HG02884 (cell line): ENCODE measurements around the gene BET1.
"Not testable (repeated sequence)": the region's sequence is repeated elsewhere in the genome, so short reads cannot be mapped to it uniquely, and the experiment has no call there.

Experiments used
- ATAC-seq: cut with Tn5 transposase; IDR thresholded peaks from one replicate; pipeline ENCODE4 v1.9.1; 2021; ENCODE audit warnings: mild to moderate bottlenecking, moderate library complexity; ENCODE audit not compliant: unreplicated experiment

Gene BET1, protein sequence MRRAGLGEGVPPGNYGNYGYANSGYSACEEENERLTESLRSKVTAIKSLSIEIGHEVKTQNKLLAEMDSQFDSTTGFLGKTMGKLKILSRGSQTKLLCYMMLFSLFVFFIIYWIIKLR

DNA sequence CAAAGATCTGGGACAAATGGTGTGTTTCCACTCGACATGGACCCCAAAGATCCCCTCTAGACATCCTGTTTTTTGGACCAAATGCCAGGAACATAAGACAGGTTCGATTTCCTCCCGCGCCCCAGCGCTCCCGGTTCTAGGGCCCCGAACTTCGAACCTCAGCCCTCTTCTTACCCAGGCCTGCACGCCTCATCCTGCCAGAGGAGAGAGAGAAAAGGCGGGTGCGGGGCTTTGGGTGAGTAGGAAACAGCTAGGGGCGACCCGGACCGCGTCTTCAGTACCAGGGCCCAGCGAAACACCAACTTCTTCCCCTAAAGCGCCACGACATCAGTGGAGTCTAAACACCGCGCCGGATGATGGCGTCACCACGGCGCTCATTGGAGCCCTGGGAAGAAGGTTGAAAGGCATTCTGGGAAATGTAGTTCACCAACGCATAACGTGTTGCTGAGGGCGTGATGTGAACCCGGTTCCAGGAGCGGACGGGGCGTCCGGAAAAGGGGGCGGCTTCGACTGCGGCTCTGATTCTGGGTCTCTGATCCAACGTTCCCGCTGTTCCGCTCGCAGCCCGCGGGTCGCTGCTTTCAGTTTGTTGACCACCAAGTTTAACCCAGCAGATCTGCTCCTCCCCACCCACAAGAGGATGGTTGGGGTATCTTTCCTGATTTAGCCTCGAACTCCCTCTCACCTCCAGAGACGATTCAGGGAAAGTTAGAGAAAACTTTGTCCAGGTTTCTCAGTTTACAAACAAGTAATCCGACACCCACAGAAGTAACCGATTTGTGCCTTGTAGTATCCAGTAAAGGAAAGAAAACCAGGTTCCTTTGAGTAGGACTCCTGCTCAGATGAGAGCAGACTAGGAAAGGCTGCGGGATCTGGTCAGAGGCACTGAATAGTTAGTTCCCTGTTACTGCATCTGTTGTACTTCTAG is at the start of gene BET1:
TSS of gene BET1 (minus strand) at position 332 of the 928 bp plus-strand sequence. CDS start at position 193, 139 bp downstream.
- peak; percentile 96 for ATAC-seq

DNA sequence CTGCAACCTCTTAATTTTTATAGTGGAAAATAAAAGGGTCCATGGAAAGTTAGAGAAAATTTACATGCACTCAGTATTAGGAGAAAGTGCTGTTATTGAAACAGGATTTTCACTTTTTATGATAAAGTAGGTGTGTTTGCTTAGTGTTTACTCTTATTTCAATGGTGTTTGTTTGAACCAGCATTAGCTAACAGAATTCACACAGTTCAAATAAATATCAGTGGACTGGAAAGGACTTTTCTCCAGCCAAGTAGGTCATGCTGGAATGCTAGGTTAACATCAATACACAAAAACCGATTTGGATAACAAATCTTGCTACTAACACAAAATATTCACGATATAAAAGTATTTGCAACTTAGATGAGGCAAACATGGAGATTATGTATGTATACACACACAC is 49.4 kb upstream of the BET1 start:
- no peak for ATAC-seq

DNA sequence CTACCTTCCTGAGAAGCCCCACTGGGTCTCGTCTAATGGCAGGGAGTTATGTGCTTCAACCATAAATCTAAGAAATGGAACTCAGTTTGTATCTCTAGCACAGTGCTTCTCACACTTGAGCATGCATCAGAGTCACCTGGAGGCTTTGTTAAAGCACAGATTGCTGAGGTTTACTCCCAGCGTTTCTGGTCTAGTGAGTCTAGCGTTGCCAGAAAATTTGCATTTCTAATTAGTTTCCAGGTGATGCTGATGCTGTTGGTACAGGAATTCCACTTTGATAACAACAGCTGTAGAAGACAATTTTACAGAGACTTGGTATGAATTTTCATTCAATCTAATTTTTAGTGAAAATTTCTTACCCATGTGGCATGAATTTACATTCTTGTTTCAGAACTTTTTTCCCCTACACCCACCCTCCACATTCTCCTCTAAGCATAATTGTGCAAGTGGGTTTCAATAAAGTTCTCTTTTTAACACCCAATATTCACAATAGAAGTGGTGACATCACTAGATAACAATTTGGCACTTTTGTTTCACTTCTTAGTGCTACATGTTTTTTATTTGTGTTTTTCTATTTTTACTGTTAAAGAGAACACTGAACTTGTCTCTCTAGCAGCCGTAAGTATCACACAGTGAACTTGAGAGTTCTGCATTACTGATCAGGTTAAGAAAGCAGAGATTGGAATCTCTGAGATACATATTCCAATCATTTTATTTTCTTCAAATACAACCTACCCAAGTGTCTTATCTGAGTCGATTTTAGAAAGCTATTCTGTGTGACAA is 48.4 kb upstream of the BET1 start:
- peak; percentile 46 for ATAC-seq

DNA sequence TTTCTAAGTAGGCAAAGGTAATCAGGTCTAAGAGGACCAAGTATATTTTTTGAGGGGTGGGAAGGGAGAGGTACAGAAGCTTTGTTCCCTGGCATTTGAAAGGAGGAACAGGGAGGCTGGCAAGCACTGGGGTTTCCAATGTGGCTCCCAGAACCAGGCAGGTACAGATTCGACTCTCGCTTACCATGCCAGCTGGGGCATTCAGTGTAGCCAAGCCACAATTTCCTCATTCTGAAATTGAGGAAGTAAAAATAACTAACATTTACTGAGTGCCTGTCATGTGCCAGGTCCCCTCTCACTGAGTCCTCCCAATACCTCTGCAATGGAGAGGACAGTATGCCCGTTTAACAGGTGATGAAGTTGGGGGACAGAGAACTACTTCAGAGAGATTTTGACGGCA is 45.9 kb upstream of the BET1 start:
- ATAC-seq, result peak; percentile 70

DNA sequence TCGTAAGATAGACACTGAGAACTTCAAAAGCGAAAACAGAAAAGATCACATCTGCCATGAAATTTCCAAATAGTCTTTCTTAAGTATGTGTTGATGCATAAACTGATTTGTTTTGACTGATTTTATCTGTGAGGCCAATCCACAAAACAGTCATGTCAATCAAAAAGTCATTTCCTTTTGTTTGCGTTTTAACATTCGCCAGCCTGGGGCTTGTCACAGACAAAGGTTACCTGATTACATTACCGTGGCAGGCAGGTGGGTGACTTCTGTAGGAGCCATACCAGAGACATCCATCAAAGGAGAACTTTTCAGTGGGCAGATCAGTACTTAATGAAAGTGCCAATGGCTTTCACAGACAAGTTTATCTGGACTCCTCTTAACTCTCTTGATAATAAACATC is 45.5 kb upstream of the BET1 start:
- ATAC-seq, result no peak

DNA sequence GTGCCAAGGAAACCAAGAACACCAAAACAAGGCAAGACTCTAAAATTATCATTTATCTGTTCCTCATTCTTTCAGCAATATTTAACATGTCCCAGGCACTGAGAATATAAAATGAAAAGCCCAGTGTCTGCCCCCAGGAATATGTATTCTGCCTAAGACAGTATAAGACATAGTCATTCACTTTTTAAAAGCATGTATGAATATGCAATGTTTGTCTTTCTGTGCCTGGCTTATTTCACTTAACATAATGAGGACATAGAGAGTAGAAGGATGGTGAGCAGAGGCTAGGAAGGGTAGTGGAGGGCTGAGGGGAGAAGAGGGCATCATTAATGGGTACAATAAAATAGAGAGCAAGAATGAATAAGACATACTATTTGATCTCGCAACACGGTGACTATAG is 44.6 kb upstream of the BET1 start:
- no peak for ATAC-seq

DNA sequence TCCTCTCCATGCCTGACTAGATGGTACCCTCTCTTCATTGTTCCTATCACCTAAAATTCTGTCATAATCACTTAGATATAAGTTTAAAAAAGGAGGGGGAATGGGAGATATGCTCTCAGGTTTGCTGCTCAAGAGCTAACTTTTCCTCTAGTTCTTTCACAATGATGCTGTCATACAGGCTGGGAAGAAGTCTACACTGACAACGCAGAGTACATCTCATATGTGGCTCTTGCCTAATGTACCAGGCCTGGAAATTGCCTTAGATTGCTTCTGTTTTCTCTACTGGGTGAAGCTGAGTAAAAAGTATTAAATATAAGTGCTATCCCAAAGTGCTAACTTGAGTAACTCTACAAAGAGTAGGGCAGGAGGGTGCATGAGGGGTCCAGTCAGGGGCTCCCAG is 43.8 kb upstream of the BET1 start:
- ATAC-seq, result no peak

DNA sequence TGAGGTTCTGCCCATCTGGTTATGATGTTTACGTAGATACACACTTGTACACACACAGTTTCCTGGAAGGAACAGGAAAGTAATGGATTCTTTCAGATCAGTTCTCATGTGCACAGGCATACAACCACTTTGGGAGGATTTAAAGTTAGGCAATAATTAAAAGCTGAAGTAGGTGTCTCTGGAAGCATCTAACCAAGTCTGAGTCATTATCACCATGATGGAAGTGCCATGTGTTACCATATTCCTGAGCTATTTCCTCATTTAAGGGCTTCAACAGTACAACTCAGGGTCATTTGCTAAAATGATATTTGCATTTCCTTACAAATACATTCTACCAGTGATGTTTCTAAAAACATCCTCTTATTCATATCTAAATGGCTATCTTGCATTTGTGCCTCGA is 41.4 kb upstream of the BET1 start:
- ATAC-seq, result no peak

DNA sequence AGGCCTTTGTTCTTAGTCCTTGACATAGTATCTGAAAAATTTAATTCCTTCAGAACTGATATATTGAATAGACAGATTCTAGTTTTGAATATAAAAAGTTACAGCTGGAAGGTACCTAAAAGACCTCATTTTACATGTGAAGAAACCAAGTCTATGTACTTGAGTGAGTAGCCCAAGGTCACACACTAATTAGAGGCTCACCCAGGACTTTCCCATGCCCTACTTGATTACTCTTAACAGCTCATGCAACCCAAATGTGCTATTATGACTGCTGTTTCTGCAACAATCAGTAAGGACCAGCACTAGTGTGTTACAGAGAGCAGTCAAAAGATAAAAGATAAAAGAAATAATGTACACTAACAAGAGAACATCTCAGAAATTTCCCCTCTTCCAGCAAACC is 40.7 kb upstream of the BET1 start:
- ATAC-seq, result no peak

DNA sequence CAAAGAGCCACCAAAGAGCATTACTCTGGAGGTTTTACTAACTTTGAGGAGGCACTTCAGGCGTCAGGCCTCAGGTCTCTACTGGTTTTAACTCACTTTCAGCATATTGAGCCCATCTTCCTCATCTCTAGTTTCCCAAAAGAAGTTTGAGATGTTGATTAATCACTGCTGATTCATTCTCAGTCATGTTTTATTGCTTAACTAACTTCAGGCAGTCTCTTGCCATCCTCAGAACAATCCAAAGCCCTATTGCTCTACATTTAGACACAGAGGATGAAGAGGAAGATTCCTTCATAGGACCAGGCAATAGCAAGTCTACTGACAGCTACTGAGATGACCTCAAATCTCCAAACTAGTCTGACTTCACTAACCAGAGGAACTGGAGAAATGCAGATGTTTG is 39.1 kb upstream of the BET1 start:
- no peak for ATAC-seq

DNA sequence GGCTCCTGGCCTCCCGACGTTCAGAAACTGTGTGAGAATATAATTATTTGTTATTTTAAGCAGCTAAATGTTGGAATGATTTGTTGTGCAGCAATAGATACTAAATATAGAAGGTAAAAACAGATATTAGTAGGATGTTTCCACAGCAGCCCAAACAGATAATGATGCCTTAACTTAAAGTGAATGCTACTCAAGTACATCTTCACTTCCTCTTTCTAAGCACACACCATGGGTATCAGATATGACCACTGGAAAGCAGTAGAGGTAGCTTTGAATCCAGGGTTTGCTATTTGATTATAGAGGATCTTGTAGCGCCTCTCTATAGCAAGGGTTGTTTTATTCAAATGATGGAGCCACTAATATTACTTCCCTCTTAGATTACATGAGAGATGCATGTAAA is 38.2 kb upstream of the BET1 start:
- ATAC-seq, result peak; percentile 88

DNA sequence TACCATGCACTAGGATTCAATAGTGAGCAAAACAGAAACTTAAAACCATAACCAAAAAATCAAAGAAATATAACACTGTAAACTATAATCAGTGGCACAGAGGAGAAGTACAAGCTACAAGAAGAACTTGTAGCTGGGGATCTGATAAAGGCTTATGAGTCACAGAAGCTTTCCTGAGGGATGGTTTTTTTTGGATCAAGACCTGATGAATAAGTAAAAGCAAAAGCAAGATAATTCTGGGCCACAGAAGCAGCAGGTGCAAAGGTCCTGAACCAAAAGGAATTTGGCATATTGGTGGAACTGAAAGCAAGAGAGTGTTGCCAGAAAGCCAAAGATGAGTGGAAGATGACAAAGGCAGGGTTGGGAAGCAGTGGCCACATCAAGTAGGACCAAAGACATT is 37.4 kb upstream of the BET1 start:
- ATAC-seq, result no peak

DNA sequence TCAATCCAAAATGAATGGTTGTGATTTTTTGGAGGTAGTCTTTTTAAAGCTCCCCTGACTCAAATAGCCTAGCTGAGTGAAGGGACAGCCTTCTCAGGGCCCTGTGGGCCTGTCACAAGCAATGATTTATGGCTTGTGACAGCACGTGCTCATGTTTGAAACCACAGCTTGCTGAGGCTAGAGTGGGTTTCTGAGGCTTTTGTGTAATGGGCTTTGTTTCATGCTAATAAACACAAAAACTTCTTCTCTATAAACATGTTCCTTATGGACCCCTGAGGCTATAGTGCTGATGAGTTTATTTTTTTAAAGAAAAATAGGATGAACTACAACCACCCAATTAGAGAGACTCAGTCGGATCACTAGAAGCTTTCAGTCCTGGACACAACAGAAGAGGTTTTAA is 36.1 kb upstream of the BET1 start:
- ATAC-seq, result no peak

DNA sequence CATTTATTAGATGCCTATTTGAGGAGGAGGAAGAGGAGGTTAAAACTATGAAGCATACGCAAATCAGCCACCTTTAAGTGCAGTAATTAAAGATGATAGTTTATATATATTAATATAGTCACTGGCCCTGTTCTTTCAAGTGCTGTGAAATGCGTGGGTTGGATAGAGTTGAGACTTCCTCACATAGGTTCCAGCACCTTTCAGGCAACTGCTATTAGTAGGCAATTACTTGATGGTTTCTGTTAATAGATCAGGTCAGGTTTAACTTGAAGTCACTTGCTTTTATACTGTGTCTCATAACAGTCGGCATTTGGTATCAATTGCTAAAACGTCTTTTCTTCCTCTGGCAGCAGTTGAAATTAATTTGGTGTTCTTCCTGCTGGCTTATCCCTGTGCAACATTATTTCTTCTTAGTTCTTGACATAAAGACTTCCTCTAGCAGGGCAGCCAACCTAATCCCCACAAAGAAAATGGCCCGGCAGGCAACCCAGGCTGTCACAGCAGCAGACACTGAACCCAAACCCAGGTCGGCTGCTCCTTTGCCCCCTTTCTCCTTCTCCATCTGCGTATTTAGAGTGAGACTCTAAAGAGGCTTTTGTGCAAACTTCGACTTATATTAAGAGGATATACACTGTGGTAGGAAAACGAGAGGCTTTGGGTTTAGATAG is 35.3 kb upstream of the BET1 start:
- peak; percentile 46 for ATAC-seq

DNA sequence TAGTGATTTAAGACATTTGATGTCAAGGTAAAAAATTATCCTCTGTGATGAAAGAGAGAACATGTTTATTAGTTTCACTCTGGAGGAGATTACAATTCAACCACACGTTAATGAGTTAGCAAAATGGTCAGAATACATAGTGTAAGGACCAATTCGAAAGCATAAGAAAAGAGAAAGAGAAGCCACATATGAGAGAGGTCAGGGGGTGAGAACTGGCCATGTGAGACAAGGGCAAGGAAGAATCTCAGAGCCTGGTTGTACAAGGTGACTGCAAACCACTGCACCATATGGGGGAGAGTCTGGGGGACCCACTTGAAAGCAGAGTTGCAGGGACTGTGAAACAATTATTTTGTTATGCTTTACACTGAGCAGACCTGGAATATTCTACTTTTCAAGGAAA is 27.7 kb upstream of the BET1 start:
- no peak for ATAC-seq

DNA sequence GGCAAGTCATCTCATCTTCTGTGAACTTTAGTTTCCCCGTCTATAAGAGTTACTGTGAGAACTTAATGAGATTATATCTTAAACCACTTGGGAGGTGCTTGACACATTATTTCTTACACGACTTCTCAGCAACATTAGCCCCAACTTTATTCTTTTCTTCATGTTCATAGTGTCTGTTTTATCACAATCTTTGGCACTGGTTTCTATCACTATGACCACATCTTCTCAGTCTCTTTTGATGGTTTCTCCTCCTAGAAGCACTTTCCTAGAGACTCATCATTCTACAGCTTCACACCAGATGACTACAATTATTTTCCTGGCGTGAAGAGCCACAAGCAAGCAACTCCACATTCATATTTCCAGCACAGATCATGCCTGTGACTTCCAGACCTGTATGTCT is 26.5 kb upstream of the BET1 start:
- ATAC-seq, result no peak

DNA sequence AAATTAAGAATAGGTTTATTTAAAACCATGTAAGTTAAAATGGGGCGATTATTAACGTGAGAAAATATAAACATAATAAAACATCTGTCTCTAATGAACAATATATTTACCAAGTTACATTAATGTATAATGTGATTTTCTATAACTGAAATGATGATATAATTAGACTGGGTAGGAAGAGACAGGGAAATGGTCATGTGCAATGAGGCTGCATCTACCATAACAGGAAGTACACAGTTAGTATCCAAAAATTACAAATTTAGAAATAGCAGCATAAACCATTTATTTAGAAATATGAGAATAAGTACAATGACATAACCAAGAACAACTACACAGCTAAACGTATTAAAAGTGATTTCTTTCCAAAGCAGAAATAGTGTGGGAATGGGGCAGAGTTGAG is 25.8 kb upstream of the BET1 start:
- ATAC-seq, result no peak

DNA sequence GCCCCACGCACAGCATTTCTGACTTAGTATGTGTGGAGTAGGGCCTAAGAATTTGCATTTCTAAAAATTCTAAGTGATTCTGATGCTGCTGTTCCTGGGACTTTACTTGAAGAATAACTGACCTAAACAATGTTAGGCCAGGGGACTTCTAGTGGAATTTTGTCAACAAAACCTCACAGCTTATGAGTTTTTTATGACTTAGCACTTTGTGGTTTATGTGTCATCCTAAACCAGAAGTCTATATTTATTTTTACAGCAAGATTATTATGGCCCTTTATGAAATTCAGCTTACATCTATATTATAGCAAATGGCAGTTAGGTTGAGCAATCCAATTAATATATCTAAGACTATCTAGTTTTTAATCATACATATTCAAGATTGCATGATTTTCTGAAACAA is 24.6 kb upstream of the BET1 start:
- no peak for ATAC-seq

DNA sequence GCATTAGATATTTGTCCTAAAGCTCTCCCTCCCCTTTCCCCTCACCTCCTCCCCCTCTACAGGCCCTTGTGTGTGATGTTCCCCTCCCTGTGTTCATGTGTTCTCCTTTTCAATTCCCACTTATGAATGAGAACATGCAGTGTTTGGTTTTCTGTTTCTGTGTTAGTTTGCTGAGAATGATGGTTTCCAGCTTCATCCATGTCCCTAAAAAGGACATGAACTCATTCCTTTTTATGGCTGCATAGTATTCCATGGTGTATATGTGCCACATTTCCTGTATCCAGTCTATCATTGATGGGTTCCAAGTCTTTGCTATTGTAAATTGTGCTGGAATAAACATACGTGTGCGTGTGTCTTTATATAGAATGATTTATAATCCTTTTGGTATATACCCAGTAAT is 22.5 kb upstream of the BET1 start:
- not testable (repeated sequence) for ATAC-seq

DNA sequence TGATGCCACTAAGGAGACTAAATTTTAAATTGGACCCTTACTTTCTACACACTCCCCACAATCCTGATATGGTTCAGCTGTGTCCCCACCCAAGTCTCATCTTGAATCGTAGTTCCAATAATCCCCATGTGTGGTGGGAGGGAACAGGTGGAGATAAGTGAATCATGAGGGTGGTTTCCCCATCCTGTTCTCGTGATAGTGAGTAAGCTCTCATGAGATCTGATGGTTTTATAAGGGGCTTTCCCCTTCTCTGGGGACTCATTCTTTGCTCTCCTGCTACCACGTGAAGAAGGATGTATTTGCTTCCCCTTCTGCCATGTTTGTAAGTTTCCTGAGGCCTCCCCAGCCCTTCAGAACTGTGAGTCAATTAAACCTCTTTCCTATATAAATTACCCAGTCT is 18.4 kb upstream of the BET1 start:
- no peak for ATAC-seq

DNA sequence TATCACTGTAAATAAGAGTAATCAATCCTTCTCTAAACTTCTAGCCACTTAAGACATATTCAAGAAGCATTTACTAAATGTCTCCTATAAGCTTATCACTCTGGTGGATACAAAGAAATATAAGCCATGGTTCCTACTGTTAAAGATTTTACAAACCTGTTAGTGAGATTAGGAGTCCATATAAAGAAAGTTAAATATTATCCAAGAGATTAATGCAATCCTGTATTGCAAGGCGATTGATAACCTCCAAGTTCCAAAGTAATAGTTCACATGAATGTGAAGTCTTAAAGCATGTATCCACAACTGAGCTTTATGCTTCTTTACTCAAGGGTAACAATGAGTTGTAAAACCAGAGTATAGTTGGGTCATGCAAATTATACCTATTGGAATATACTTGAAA is 12.6 kb upstream of the BET1 start:
- ATAC-seq, result no peak
